Naive thymus-derived CD8-positive, alpha-beta T cell (primary cell): ENCODE data around the gene S1PR1. TPM values are rescaled to one million over a fixed set of nuclear protein-coding genes. Genes with fewer than 3 reads are reported as not detected.

Experiments
- ATAC-seq, 2 donors: fragments of 150-1000 bp; cut with Tn5 transposase in 1 of 2; sonication (Bioruptor Pico), chemical (Tn5 transposase) in 1 of 2; 1 replicate in 1 of 2; 2 replicates in 1 of 2; pipeline ENCODE4 v1.10.0; 2021; ENCODE audit warnings: mild to moderate bottlenecking in 2 of 2, moderate library complexity in 2 of 2
- POLR2A ChIA-PET: fragments of 350-600 bp; sonication (Branson Sonifier 250); formaldehyde crosslinking; loops from one replicate; lab custom pipeline; 2021; ENCODE audit warnings: antibody characterized with exemption; lab: Charles Lee
- DNase-seq, 10 donors: peaks; one replicate each; pipeline versions ENCODE4 v3.0.0 to v3.0.0-alpha.2; 2020 to 2022
- H3K27ac Mint-ChIP-seq, 10 donors: one replicate each; pipeline ENCODE4 v1.8.0; 2020 to 2022; ENCODE audit warnings: mild to moderate bottlenecking in 10 of 10, mixed read lengths in 10 of 10, moderate library complexity in 4 of 10, inconsistent platforms in 1 of 10
- H3K27me3 Mint-ChIP-seq, 5 donors: one replicate each; pipeline ENCODE4 v1.8.0; 2021 to 2022; ENCODE audit warnings: mixed read lengths in 5 of 5
- H3K36me3 Mint-ChIP-seq, 3 donors: one replicate each; pipeline ENCODE4 v1.8.0; 2020 to 2022; ENCODE audit warnings: mixed read lengths in 3 of 3, mild to moderate bottlenecking in 2 of 3, inconsistent platforms in 1 of 3
- H3K4me1 Mint-ChIP-seq, 4 donors: one replicate each; pipeline ENCODE4 v1.8.0; 2021 to 2022; ENCODE audit warnings: mixed read lengths in 4 of 4
- H3K4me3 Mint-ChIP-seq, 10 donors: one replicate each; pipeline ENCODE4 v1.8.0; 2020 to 2022; ENCODE audit warnings: mild to moderate bottlenecking in 10 of 10, mixed read lengths in 10 of 10, moderate library complexity in 6 of 10, inconsistent platforms in 1 of 10
- H3K9me3 Mint-ChIP-seq, 9 donors: one replicate each; pipeline ENCODE4 v1.8.0; 2020 to 2022; ENCODE audit warnings: mixed read lengths in 9 of 9, mild to moderate bottlenecking in 3 of 9, inconsistent platforms in 1 of 9, moderate library complexity in 1 of 9
- polyA plus RNA-seq, 3 donors: library from polyadenylated mRNA; unstranded; fragments of 300-500 nt; fragmentation: Illumina TruSeq; gene quantifications; one replicate each; pipeline ENCODE4 v1.2.3, GENCODE V29; 2021
- total RNA-seq, 8 experiments: library from RNA in 2 of 8; stranded (reverse) in 2 of 8; gene quantifications; one replicate each; pipeline ENCODE4 v1.2.3 and lab custom pipeline; 2021 to 2026

The S1PR1 gene
- total and polyA plus RNA-seq, 5 experiments from 2014 or later, result 143 to 292 (median 174) TPM

DNA sequence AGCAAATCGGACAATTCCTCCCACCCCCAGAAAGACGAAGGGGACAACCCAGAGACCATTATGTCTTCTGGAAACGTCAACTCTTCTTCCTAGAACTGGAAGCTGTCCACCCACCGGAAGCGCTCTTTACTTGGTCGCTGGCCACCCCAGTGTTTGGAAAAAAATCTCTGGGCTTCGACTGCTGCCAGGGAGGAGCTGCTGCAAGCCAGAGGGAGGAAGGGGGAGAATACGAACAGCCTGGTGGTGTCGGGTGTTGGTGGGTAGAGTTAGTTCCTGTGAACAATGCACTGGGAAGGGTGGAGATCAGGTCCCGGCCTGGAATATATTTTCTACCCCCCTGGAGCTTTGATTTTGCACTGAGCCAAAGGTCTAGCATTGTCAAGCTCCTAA, 3.2 kb downstream of the S1PR1 start:
- no peak for ATAC-seq
- POLR2A ChIA-PET, result interaction anchor here (0.6 to 9.9 kb wide), 13 partner anchors 10 to 345 kb away, joined by 3 to 240 read pairs (median 33); partner anchors contain the start of genes EXTL2 and SLC30A7
- Mint-ChIP-seq H3K27me3 (no peaks in the 10 kb centered on the region), H3K4me3 (peak overlapping the region; percentile 92 to 100 (median 100)), H3K27ac (peak overlapping the region; percentile 95 to 100 (median 99)), H3K9me3 (peaks cover 0 to 3% (median 0%) of the 10 kb centered on the region in 9 donors), H3K36me3 (peaks cover 49 to 58% (median 54%) of the 10 kb centered on the region in 3 donors), H3K4me1 (peaks cover 39 to 73% (median 65%) of the 10 kb centered on the region in 4 donors)
- peak in 2 of 10 donors; percentile 18 to 22 for DNase-seq

DNA sequence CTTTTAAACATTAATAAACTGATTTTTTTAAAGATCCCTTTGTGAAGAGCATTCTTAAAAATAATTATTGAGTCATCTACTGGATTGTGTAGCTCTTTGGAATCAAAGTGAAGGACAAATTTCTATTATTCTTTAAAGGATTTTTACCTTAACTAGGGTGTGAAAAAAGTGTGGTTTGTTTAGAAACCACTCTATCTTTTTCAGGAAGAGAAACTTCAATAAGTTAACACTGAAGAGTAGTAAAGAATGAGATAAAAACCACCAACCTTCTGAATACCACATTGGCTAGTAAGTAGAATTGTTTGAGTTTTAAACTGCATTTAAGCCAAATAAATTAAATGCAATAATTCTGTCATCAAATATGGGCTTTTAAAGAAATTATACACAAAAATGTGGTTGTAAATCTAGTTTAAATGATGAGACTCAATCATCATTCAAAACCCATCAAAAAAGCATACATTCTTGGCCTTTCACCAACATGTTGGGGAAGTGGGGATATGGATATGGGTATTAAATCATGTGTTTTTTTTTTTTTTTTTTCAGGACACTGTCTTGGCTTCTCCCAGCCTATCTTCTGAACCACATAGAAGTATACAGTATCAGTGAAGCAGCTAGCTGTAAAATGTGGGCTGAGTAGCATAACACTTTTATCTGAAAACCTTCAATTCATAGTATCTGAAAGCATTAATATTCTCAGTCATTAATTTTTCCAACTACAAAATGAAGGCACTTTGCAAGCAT, 4.8 kb downstream of the S1PR1 start:
- peak in 2 of 10 donors; percentile 21 to 31 for DNase-seq
- Mint-ChIP-seq H3K4me3 (peak overlapping the region in 9 of 10 donors; percentile 56 to 100 (median 77)), H3K9me3 (peaks cover 0 to under 1% (median 0%) of the 10 kb centered on the region in 9 donors), H3K27me3 (no peaks in the 10 kb centered on the region), H3K36me3 (peaks cover 45 to 58% (median 52%) of the 10 kb centered on the region in 3 donors), H3K4me1 (peaks cover 31 to 79% (median 71%) of the 10 kb centered on the region in 4 donors), H3K27ac (peak overlapping the region; percentile 67 to 96 (median 84))
- POLR2A ChIA-PET, result interaction anchor here (1.0 to 9.9 kb wide), 5 partner anchors 10 to 316 kb away, joined by 5 to 240 read pairs (median 91); no protein-coding TSS in a partner anchor
- ATAC-seq, result no peak

DNA sequence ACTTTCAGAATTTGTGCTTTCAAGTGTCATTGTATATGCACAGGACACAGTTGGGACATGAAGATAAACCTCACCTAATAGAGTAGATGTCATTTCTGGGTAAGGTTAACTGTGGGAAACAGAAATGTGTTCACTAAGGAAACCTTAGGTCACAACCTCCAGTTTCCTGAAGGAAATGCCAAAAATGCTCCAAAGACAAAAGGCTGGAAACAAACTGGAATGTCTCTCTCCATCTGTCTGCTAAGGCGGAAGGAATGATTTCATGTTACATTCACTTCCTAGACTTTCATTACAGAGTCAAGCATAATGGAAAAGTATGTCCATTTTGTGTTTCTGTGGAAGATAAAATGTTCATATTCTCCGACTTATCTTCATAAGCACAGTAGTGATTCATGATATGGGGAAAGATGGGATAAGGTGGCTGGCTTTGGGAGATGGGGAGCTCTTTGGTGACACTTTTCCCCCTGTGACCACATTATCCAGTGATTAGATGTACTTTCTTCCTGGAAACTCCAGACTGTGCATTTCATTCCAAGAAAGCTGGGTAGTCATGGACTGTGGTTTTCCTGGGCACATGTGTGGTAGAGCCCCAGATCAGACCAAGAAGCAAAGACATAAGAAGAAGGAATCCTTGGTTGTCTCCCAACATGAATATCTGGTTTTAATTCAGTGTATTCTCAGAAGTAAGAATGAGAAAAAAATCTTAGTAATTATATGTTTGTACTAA, 5.7 kb downstream of the S1PR1 start:
- Mint-ChIP-seq H3K36me3 (peaks cover 37 to 54% (median 50%) of the 10 kb centered on the region in 3 donors), H3K27ac (peak overlapping the region; percentile 67 to 96 (median 84)), H3K27me3 (no peaks in the 10 kb centered on the region), H3K4me1 (peaks cover 33 to 86% (median 78%) of the 10 kb centered on the region in 4 donors), H3K4me3 (peak overlapping the region in 9 of 10 donors; percentile 56 to 100 (median 77)), H3K9me3 (no peaks in the 10 kb centered on the region)
- ATAC-seq, result no peak
- no peak for DNase-seq
- POLR2A ChIA-PET, result interaction anchor here (0.6 to 9.9 kb wide), 5 partner anchors 20 to 317 kb away, joined by 4 to 164 read pairs (median 35); no protein-coding TSS in a partner anchor

DNA sequence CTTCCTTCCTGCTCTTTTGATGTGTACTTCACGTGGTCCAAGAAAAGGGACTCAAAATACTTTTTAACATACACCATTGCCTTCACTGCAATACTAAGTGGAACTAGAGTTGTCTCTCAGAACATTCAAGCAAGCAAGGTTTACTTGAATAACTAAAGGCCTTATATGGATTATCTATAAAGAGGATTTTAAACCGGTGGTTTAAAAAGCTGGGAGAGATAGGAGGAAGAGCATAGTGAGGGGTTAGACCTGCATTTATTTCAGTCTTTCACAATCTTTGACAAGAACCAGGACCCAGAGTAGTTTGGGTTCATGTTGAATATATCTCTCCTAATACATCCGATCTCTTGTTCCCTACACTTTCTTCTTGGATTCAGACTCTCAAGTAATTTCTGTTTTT, 6.9 kb downstream of the S1PR1 start:
- Mint-ChIP-seq H3K27me3 (no peaks in the 10 kb centered on the region), H3K4me3 (peak overlapping the region in 6 of 10 donors; percentile 16 to 55 (median 30)), H3K27ac (peak overlapping the region; percentile 42 to 96 (median 83)), H3K36me3 (peaks cover 32 to 52% (median 46%) of the 10 kb centered on the region in 3 donors), H3K4me1 (peaks cover 36 to 95% (median 83%) of the 10 kb centered on the region in 4 donors), H3K9me3 (no peaks in the 10 kb centered on the region)
- POLR2A ChIA-PET, result interaction anchor here (0.6 to 3.5 kb wide), 8 partner anchors 8 to 1122 kb away, joined by 3 to 35 read pairs (median 3); no protein-coding TSS in a partner anchor
- DNase-seq, result no peak
- no peak for ATAC-seq

DNA sequence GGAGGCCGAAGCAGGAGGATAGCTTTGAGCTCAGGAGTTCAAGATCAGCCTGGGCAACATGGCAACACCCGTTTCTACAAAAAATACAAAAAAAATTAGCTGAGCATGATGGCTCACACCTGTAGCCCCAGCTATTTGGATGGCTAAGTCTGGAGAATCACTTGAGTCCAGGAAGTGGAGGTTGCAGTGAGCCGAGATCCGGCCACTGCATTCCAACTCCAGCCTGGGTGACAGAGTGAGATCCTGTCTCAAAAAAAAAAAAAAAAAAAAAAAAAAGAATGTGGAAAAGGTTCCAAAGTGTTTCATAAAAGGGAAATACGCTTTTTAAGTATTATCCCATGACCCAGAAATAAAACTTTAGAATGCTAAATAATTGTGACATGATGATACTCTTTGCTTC, 8.0 kb downstream of the S1PR1 start:
- Mint-ChIP-seq H3K4me3 (peak overlapping the region in 1 of 10 donors; percentile 22), H3K4me1 (peaks cover 28 to 91% (median 76%) of the 10 kb centered on the region in 4 donors), H3K9me3 (no peaks in the 10 kb centered on the region), H3K36me3 (peaks cover 21 to 41% (median 35%) of the 10 kb centered on the region in 3 donors), H3K27me3 (no peaks in the 10 kb centered on the region), H3K27ac (peak overlapping the region; percentile 74 to 96 (median 86))
- POLR2A ChIA-PET, result interaction anchor here (1.0 to 3.5 kb wide), 8 partner anchors 8 to 302 kb away, joined by 3 to 35 read pairs (median 3); no protein-coding TSS in a partner anchor
- DNase-seq (no peak), ATAC-seq (no peak)

DNA sequence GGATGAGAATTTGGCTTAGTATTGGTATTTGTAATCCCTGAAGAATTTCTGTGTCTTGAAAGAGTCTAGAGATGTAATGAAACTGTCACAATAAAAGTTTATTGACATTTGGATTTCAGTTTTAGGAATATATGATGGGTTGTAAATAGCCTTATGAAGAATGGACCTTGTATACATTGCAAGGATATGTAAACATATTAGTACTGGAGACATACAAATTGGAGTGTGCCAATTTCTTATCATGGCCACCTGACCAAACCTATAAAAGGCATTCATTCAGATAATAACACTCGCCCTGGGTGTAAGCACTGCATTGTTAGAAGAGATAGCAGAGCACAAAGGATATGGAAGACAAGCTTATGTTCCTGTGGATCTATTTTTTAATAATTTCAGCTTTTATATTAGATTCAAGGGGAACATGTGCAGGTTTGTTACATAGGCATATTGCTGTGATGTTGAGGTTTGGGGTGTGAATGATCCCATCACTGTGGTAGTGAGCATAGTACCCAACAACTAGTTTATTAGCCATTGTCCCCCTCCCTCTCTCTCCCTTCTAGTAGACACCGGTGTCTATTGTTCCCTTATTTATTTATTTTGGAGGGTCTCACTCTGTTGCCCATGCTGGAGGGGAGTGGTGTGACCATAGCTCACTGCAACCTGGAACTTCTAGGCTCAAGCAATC, 8.6 kb downstream of the S1PR1 start:
- ATAC-seq (no peak), DNase-seq (no peak)
- POLR2A ChIA-PET, result interaction anchor here (1.0 to 8.5 kb wide), 10 partner anchors 8 to 115 kb away, joined by 3 to 108 read pairs (median 4); partner anchors contain the start of gene S1PR1
- Mint-ChIP-seq H3K9me3 (no peaks in the 10 kb centered on the region), H3K4me1 (peaks cover 29 to 91% (median 75%) of the 10 kb centered on the region in 4 donors), H3K27ac (peak overlapping the region; percentile 72 to 96 (median 86)), H3K36me3 (peaks cover 18 to 35% (median 31%) of the 10 kb centered on the region in 3 donors), H3K27me3 (no peaks in the 10 kb centered on the region), H3K4me3 (no peak overlapping the region)

DNA sequence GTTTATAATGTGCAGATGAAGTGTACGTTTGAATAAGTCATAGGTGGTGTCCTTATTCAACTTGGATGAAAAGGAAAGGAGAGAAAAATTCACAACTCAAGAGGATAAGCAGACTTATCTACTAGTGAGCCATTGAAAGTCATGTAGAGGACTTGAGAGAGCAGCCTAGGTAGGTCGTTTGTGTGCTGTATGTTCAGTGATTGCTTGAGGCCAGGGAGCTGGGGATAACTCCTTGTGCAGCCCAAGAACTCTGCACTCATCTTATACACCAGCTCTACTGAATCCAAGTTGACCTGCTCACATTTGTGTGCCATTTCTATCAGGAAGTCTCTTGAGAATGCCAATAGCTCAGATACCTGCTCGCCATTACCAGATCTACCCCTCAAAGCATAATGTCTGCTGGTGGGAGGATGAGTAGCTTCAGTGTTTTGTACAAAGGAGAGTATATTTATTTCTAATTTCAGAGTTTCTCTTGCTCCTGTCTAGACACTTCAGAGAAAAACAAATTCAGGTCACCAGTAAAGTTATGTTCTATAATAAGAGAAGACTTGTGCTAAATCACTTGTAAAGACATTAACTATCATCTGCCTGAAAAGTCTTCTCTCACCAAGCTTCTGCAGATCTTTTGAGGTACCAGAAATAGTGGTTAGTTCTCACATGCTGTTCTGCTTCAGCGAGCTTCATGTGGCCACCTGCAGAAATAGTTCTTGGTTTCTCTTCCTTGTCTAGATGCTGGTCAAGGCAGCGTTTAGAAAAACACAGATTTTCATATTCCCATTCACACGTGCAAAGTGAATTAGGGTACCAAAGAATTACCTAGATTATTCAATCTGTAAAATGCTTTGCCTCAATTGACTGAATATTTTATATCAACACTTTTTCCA, 10.8 kb downstream of the S1PR1 start:
- DNase-seq (no peak), ATAC-seq (peak; percentile 53 to 64)
- Mint-ChIP-seq H3K27ac (peak overlapping the region; percentile 67 to 96 (median 80)), H3K9me3 (no peaks in the 10 kb centered on the region), H3K4me1 (peaks cover 32 to 89% (median 76%) of the 10 kb centered on the region in 4 donors), H3K27me3 (no peaks in the 10 kb centered on the region), H3K4me3 (peak overlapping the region in 8 of 10 donors; percentile 24 to 64 (median 45)), H3K36me3 (peaks cover 5 to 15% (median 15%) of the 10 kb centered on the region in 3 donors)
- POLR2A ChIA-PET, result interaction anchor here (0.6 to 8.5 kb wide), 11 partner anchors 10 to 61 kb away, joined by 3 to 108 read pairs (median 4); partner anchors contain the start of gene S1PR1

DNA sequence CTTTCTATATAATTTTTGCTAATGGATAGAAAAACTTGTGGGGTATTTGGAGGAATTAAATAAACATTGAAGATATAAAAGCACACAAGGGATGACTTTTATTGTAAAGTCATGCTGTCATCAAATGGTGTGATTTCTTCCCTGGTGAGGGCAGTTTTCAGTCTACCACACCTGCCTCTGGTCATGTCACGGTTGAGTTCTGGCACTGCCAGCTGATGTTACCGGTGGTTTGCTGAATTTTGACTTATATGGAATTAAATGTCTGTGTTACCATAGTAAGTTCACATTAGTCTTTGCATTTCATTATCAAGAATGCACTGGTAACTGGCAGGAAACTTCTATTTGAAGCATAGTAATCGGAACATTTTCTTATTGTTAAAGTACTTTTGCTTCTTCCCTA, 13.4 kb downstream of the S1PR1 start:
- ATAC-seq (no peak), DNase-seq (no peak)
- peak overlapping the region in 1 of 10 donors; percentile 19 for H3K4me3 Mint-ChIP-seq
- POLR2A ChIA-PET, result interaction anchor here (2.1 to 8.5 kb wide), 3 partner anchors 9 to 14 kb away, joined by 5 to 108 read pairs (median 31); partner anchors contain the start of gene S1PR1
- H3K36me3 Mint-ChIP-seq, result no peaks in the 10 kb centered on the region
- H3K27me3 Mint-ChIP-seq, result no peaks in the 10 kb centered on the region
- H3K4me1 Mint-ChIP-seq, result peaks cover 31 to 69% (median 62%) of the 10 kb centered on the region in 4 donors
- H3K27ac Mint-ChIP-seq, result peak overlapping the region in 7 of 10 donors; percentile 29 to 70 (median 66)
- no peaks in the 10 kb centered on the region for H3K9me3 Mint-ChIP-seq

DNA sequence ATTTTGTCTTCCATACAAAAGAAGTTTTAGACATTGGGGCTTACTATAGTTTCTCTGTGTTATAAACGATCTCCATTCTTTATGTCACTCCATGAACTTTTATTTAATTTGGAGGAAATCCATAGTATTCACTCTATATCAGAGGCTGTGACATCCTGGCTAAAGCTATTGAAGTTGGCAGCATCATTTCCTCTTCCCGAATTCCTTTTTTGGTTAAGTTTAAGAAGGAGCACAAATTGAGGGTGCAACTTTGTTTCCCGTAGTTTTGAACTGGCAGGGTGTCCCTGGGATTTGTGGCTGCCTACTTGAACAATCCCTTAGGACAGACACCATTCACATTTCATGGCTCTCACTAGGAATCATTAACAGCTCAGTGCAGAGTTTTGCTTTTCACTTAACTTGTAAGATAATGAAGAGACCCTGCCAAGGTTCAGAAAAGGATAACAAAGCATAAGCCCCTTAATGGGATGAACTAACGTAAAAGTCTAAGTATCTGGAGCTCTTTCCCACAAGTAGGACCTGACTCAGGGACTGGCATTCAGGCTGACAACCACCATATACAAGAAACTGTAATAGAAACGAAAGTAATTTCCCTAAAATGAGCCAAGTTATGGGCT, 13.9 kb downstream of the S1PR1 start:
- POLR2A ChIA-PET, result interaction anchor here (0.7 to 8.5 kb wide), 8 partner anchors 9 to 40 kb away, joined by 3 to 108 read pairs (median 5); partner anchors contain the start of gene S1PR1
- H3K4me3 Mint-ChIP-seq, result peak overlapping the region in 6 of 10 donors; percentile 10 to 45 (median 18)
- H3K27ac Mint-ChIP-seq, result peak overlapping the region in 8 of 10 donors; percentile 27 to 88 (median 48)
- H3K4me1 Mint-ChIP-seq, result peaks cover 31 to 63% (median 58%) of the 10 kb centered on the region in 4 donors
- no peaks in the 10 kb centered on the region for H3K27me3 Mint-ChIP-seq
- no peaks in the 10 kb centered on the region for H3K36me3 Mint-ChIP-seq
- no peaks in the 10 kb centered on the region for H3K9me3 Mint-ChIP-seq
- ATAC-seq, result no peak
- no peak for DNase-seq

DNA sequence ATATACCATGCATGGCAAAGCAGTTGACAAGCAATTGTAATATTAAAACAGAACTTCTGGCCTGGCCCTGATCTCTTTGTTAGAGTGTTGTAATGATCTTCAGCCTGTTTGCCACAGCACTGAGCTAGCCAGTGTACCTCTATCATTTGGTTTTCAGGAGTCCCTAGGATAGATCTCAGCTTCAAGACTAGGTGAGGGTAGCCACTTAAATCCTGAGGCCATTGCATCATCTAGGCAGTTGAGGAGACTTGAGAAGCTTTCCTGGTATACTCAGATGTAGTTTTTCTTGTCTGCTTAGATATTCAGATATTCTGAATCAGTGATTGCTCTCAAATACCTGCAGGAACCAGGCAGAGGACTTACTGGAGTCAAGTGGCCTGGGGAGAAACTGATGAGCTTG, 14.7 kb downstream of the S1PR1 start:
- POLR2A ChIA-PET, result interaction anchor here (0.6 to 8.5 kb wide), 12 partner anchors 10 to 140 kb away, joined by 3 to 108 read pairs (median 6); partner anchors contain the start of gene S1PR1
- Mint-ChIP-seq H3K4me3 (peak overlapping the region in 2 of 10 donors; percentile 10 to 20), H3K9me3 (no peaks in the 10 kb centered on the region), H3K27ac (peak overlapping the region in 7 of 10 donors; percentile 11 to 80 (median 41)), H3K4me1 (peaks cover 31 to 58% (median 55%) of the 10 kb centered on the region in 4 donors), H3K27me3 (no peaks in the 10 kb centered on the region), H3K36me3 (no peaks in the 10 kb centered on the region)
- no peak for ATAC-seq
- no peak for DNase-seq
